B cell (primary cell): Measurements from ENCODE around the gene ZSCAN20. TPM values are rescaled to one million over a fixed set of nuclear protein-coding genes. Genes with fewer than 3 reads are reported as not detected.

Experiments used
- ATAC-seq: fragments of 200-7000 bp; cut with Tn5 transposase; one replicate; pipeline ENCODE4 v1.10.0; 2021; ENCODE audit warnings: low read depth, mild to moderate bottlenecking, moderate number of reproducible peaks, moderate library complexity
- CTCF ChIA-PET: fragments of 350-600 bp; sonication (Branson Sonifier 250); formaldehyde crosslinking; loops from one replicate; lab custom pipeline; 2021; ENCODE audit warnings: antibody characterized with exemption, inconsistent platforms; lab: Charles Lee
- POLR2A ChIA-PET: fragments of 350-600 bp; sonication (Branson Sonifier 250); formaldehyde crosslinking; loops from one replicate; lab custom pipeline; 2021; ENCODE audit warnings: antibody characterized with exemption; lab: Charles Lee
- DNase-seq: peaks from one replicate; pipeline ENCODE4 v3.0.0; 2013
- H2AFZ ChIP-seq: 2 replicates; pipeline ENCODE4 v1.6.1; 2012; ENCODE audit warnings: mild to moderate bottlenecking, low read depth, low read length; ENCODE audit not compliant: insufficient read depth, poor library complexity, severe bottlenecking
- H3K27ac ChIP-seq, 2 donors: 1 replicate in 1 of 2; 2 replicates in 1 of 2; pipeline ENCODE4 v1.5.1; 2012 to 2013; ENCODE audit warnings: low read length in 2 of 2, mild to moderate bottlenecking in 2 of 2, moderate library complexity in 1 of 2
- H3K27me3 ChIP-seq, 4 experiments: fragments of 200-600 bp in 1 of 4; sonication (generic) in 1 of 4; replicated peaks in 1 of 4; 1 replicate in 2 of 4; 2 replicates in 2 of 4; pipeline versions ENCODE4 v1.6.1 to v1.7.0; 2013 to 2016; ENCODE audit warnings: low read length in 3 of 4, mild to moderate bottlenecking in 2 of 4, mixed read lengths in 1 of 4, moderate library complexity in 1 of 4; ENCODE audit not compliant: insufficient read depth in 4 of 4, control insufficient read depth in 3 of 4; ENCODE audit errors: control extremely low read depth in 1 of 4
- H3K36me3 ChIP-seq, 2 experiments: replicated peaks in 1 of 2; 1 replicate in 1 of 2; 2 replicates in 1 of 2; pipeline versions ENCODE4 v1.6.1 to v1.7.1; 2013; ENCODE audit warnings: low read length in 1 of 2; ENCODE audit not compliant: insufficient read depth in 2 of 2, control insufficient read depth in 1 of 2; ENCODE audit errors: control extremely low read depth in 1 of 2, extremely low read depth in 1 of 2
- H3K4me1 ChIP-seq, 2 donors: fragments of 200-600 bp in 1 of 2; sonication (generic) in 1 of 2; 1 replicate in 1 of 2; 2 replicates in 1 of 2; pipeline versions ENCODE4 v1.5.1 to v1.6.1; 2013 to 2017; ENCODE audit warnings: low read length in 2 of 2; ENCODE audit not compliant: control insufficient read depth in 2 of 2, insufficient read depth in 2 of 2
- H3K4me2 ChIP-seq: replicated peaks from 2 replicates; pipeline ENCODE3; 2012; ENCODE audit warnings: mild to moderate bottlenecking, low read depth, low read length; ENCODE audit not compliant: poor library complexity, severe bottlenecking
- H3K4me3 ChIP-seq, 5 experiments: fragments of 200-600 bp in 1 of 5; sonication (generic) in 1 of 5; 1 replicate in 3 of 5; 2 replicates in 2 of 5; pipeline versions ENCODE4 v1.5.1 to v1.7.0; 2011 to 2016; ENCODE audit warnings: low read length in 4 of 5, mild to moderate bottlenecking in 4 of 5, low read depth in 2 of 5, control low read depth in 1 of 5, moderate library complexity in 1 of 5; ENCODE audit not compliant: insufficient read depth in 1 of 5; ENCODE audit errors: control extremely low read depth in 1 of 5, extremely low read depth in 1 of 5
- H3K79me2 ChIP-seq: fragments of 200-600 bp; sonication (generic); one replicate; pipeline ENCODE4 v1.6.0; 2016; ENCODE audit warnings: low read length; ENCODE audit not compliant: control insufficient read depth, insufficient read depth
- H3K9ac ChIP-seq: fragments of 200-600 bp; sonication (generic); 2 replicates; pipeline ENCODE4 v1.6.1; 2017; ENCODE audit warnings: mild to moderate bottlenecking, low read length, moderate library complexity
- H3K9me3 ChIP-seq, 3 donors: one replicate each; pipeline versions ENCODE4 v1.6.1 to v1.7.1; 2013; ENCODE audit warnings: low read length in 2 of 3; ENCODE audit not compliant: control insufficient read depth in 2 of 3, insufficient read depth in 1 of 3; ENCODE audit errors: control extremely low read depth in 1 of 3
- H4K20me1 ChIP-seq: 2 replicates; pipeline ENCODE4 v1.6.0; 2012; ENCODE audit warnings: mild to moderate bottlenecking, low read length; ENCODE audit not compliant: insufficient read depth, control insufficient read depth, poor library complexity, severe bottlenecking
- H3K27ac Mint-ChIP-seq: one replicate; pipeline ENCODE4 v1.8.0; 2021; ENCODE audit warnings: mixed read lengths
- H3K27me3 Mint-ChIP-seq: one replicate; pipeline ENCODE4 v1.8.0; 2021; ENCODE audit warnings: mixed read lengths
- H3K4me1 Mint-ChIP-seq: one replicate; pipeline ENCODE4 v1.8.0; 2021; ENCODE audit warnings: mixed read lengths
- H3K4me3 Mint-ChIP-seq: one replicate; pipeline ENCODE4 v1.8.0; 2021; ENCODE audit warnings: mixed read lengths
- H3K9me3 Mint-ChIP-seq: one replicate; pipeline ENCODE4 v1.8.0; 2022; ENCODE audit warnings: mixed read lengths; ENCODE audit not compliant: insufficient read depth
- CTCF ChIP-seq: fragments of 200-600 bp; IDR thresholded peaks from one replicate; pipeline ENCODE4 v1.8.0; 2022; ENCODE audit warnings: antibody characterized with exemption, mild to moderate bottlenecking
- EZH2 ChIP-seq: IDR thresholded peaks from 2 replicates; pipeline ENCODE4 v1.6.1; 2012; ENCODE audit warnings: borderline replicate concordance, low read depth, mild to moderate bottlenecking, moderate library complexity, low read length; ENCODE audit not compliant: insufficient read depth, poor library complexity, severe bottlenecking
- WGBS: methylation state at CpG from one replicate; pipeline ENCODE4 v1.1.5; 2013; ENCODE audit warnings: missing lambda C conversion rate; ENCODE audit not compliant: insufficient coverage; 5-methylcytosine and 5-hydroxymethylcytosine counted together
- intact Hi-C: fragments of 100-400 bp; cut with micrococcal nuclease; formaldehyde crosslinking; loops from one replicate; pipeline ENCODE4 v1.10.0; 2022
- polyA plus RNA-seq: library from polyadenylated mRNA; depleted of rRNA; stranded (reverse); fragments of >200 nt; gene quantifications from 2 replicates; pipeline ENCODE4 v1.2.3, GENCODE V29; 2012
- total RNA-seq, 2 donors: library from RNA; stranded (reverse); fragments of 120-200 nt in 1 of 2; gene quantifications; 1 replicate in 1 of 2; 2 replicates in 1 of 2; pipeline versions ENCODE4 v1.2.3 to v1.2.4, GENCODE V29; 2013 to 2022

Gene ZSCAN20
- total and polyA plus RNA-seq, 2 donors (not counting 1 experiment from before 2014, with no cell fraction given): 0.18 to 3.7 TPM

DNA sequence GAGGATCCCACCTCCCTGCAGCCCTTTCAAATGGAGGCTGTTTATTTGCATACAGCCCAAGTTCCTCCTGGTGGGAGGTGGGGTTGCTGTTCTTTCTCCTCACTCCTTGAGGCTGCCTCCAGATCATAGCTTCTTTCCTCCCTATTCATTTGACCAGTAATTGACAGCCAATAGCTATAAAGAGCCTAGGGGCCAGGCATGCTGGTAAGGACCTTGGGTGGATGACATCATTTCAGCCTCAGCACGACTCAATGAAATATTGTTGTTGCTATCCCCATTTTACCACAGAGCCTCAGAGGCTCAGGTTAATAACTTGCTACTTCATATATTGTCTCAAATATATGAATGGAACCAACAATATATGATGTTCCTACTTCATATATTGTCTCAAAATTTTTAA, 31.1 kb downstream of the ZSCAN20 start:
- Histone ChIP-seq H3K4me3 (no peak overlapping the region), H3K4me2 (no peak overlapping the region), H3K79me2 (no peaks in the 10 kb centered on the region), H3K9me3 (peaks cover 0 to 7% (median 0%) of the 10 kb centered on the region in 3 donors), H4K20me1 (no peaks in the 10 kb centered on the region), H3K9ac (no peak overlapping the region), H2AFZ (no peak overlapping the region), H3K27ac (no peak overlapping the region), H3K4me1 (peaks cover 0 to 6% of the 10 kb centered on the region in 2 donors), H3K36me3 (no peaks in the 10 kb centered on the region), H3K27me3 (no peaks in the 10 kb centered on the region)
- CTCF ChIA-PET: no interaction called here
- Mint-ChIP-seq H3K27me3 (no peaks in the 10 kb centered on the region), H3K9me3 (peaks cover 2% of the 10 kb centered on the region), H3K4me1 (peaks cover 10% of the 10 kb centered on the region), H3K4me3 (no peak overlapping the region), H3K27ac (no peak overlapping the region)
- POLR2A ChIA-PET: no interaction called here
- no peak for DNase-seq
- no CpG with 5 or more reads among the region's 1 CpG for WGBS
- ATAC-seq: no peak
- intact Hi-C loops: no loop called here
- no peak for TF ChIP-seq EZH2

- DNase-seq (no peak), ATAC-seq (no peak)
- Mint-ChIP-seq H3K27ac (no peak overlapping the region), H3K9me3 (peaks cover under 1% of the 10 kb centered on the region), H3K27me3 (peaks cover 11% of the 10 kb centered on the region), H3K4me3 (no peak overlapping the region), H3K4me1 (no peaks in the 10 kb centered on the region)
- no peak overlapping the region for H3K4me2 ChIP-seq
- no peaks in the 10 kb centered on the region for H4K20me1 ChIP-seq
- intact Hi-C loops: no loop called here
- H3K27me3 ChIP-seq: no peaks in the 10 kb centered on the region
- H3K9ac ChIP-seq: no peak overlapping the region
- POLR2A ChIA-PET: no interaction called here
- H3K79me2 ChIP-seq: no peaks in the 10 kb centered on the region
- no peaks in the 10 kb centered on the region for H3K36me3 ChIP-seq
- no peaks in the 10 kb centered on the region for H3K9me3 ChIP-seq
- H3K27ac ChIP-seq: no peak overlapping the region
- 100% methylated on average over 1 of the region's 3 CpGs for WGBS
- H3K4me3 ChIP-seq: no peak overlapping the region
- no peak overlapping the region for H2AFZ ChIP-seq
- TF ChIP-seq EZH2 (no peak), CTCF (no peak)
- CTCF ChIA-PET: no interaction called here
- no peaks in the 10 kb centered on the region for H3K4me1 ChIP-seq
Measured at GRCh38 chr1:33507661-33508060, 35.2 kb downstream of the ZSCAN20 start.
